G401 (cell line): ENCODE results near the gene SH2D3C. TPM values are rescaled to one million over a fixed set of nuclear protein-coding genes. Genes with fewer than 3 reads are reported as not detected.
"Not testable (repeated sequence)": the region's sequence is repeated elsewhere in the genome, so short reads cannot be mapped to it uniquely, and the experiment has no call there.

Experiments used
- DNase-seq: peaks from one replicate; pipeline ENCODE4 v3.0.0-alpha.2; 2015; ENCODE audit warnings: low spot score
- in situ Hi-C: cut with HindIII; loops from 2 replicates; pipeline ENCODE4 v1.10.0; 2016; ENCODE audit warnings: low sequenced_read_pairs, mixed read lengths
- total RNA-seq: library from RNA; depleted of rRNA; stranded (reverse); fragments of >200 nt; shearing (Covaris generic); gene quantifications from 2 replicates; pipeline ENCODE4 v1.2.3, GENCODE V29; 2014

SH2D3C gene
- total RNA-seq, 1 experiment from 2014 or later, result 6.5 TPM

DNA sequence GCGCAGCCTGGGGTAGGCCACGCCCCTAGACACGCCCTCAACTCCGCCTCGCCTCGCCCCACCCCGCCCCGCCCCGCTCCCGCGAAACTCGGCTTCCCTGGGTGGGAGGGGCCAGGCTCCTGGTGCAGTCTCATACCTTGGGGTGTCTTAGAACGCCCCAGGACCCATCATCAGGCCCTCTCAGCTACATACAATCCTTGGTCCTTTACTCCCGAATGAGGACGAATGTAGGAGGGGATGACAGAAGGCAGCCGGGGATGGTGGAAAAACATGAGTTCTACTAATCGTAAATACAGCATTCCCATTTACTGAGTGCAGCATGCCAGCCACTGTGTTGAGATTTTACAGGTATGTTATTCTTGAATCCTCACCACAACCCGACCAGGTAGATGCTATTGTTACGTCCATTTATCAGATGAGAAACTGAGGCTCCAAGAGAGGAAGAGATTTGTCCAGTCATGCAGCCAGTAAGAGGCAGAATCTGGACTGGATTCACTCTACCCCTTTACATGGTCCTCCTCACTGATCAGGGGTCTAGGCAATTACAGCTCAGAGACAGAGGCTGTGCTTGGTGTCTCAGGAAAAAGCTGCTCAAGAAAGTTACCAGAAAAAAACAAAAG lies 6.8 kb downstream of the SH2D3C start:
- in situ Hi-C loops, result loop anchor here (25.0 kb wide), 1 partner anchor 166 kb away; the partner anchor contains the start of genes DPM2 and PIP5KL1
- DNase-seq, result no peak

GRCh38 chr9:127770905-127771569 lies 7.4 kb downstream of the SH2D3C start:
- DNase-seq, result peak; percentile 93
- in situ Hi-C loops, result loop anchor here (25.0 kb wide), 1 partner anchor 166 kb away; the partner anchor contains the start of genes DPM2 and PIP5KL1

DNA sequence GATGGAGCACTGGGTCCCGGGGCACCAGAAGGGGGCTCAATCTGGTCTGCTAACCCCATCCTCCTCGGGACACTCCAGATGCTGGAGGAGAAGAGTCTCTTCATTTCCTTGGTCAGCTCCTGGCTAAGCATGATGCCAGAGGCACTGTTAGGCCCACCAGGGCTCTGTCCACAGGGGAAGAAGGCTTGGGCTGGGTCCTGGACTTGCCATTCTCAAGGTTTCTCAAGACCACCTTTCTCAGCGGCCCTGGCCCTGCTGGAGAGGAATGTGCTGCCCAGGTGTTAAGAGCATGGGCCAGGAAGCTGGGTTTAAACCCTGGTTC lies 7.9 kb downstream of the SH2D3C start:
- in situ Hi-C loops, result loop anchor here (25.0 kb wide), 1 partner anchor 167 kb away; the partner anchor contains the start of genes DPM2 and PIP5KL1
- no peak for DNase-seq

DNA sequence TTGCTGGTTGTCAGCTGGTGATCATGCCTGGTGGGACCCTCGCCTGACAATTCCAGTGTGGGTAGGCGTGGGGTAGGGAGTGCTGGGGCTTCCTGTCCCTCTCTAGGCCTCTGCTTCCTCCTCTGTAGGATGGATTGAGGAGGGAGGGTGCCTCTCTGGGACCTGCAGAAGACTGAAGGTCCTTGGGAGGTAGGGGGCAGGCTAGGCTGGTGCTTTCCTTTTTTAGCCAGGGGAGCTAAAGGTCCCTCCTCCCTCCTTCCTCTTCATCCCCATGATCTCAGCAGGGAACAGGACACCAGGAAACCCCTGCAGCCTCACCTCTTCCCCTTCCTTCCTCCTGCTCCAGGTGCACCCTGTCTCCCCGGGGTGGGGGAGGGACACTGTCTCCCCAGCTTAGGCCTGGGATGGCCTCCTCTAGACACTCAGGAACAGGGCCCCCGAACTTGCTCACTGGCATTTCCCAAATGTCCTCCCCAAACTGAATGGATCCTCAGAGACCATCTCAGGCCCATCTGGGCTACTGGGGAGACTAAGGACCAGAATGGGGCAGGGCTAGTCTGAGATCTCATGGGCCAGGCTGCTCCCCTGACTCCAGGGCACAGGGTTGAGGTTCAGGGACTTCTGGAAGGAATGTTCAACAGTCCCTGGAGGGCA lies 8.4 kb downstream of the SH2D3C start:
- no peak for DNase-seq
- in situ Hi-C loops, result loop anchor here (25.0 kb wide), 1 partner anchor 167 kb away; the partner anchor contains the start of genes DPM2 and PIP5KL1

GRCh38 chr9:127769101-127769500 lies 9.4 kb downstream of the SH2D3C start:
- in situ Hi-C loops, result loop anchor here (25.0 kb wide), 1 partner anchor 168 kb away; the partner anchor contains the start of genes DPM2 and PIP5KL1
- no peak for DNase-seq

- in situ Hi-C loops, result loop anchor here (25.0 kb wide), 1 partner anchor 169 kb away; the partner anchor contains the start of genes DPM2 and PIP5KL1
Observed at GRCh38 chr9:127768698-127769097, 9.8 kb downstream of the SH2D3C start.

DNA sequence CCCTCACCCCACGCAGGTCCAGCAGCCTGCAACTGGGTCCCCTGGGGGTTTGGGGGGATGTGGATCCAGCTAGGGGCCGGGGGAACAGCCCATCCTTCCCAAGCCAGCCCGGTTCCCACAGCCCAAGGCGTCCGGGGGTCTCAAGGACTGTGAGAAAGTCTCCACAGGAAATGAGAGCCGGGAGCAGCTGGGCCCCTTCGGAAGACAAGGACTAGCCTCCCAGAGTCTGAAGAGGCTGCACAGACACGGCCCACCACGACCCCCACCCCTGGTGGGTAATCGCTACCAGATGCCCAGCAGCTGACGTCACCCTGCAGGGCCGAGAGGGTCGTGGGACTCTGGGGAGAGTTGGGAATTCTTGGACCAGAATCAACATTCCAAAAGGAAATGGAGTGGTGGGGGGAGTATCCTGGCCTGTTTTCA lies 10.5 kb downstream of the SH2D3C start:
- in situ Hi-C loops, result loop anchor here (25.0 kb wide), 1 partner anchor 169 kb away; the partner anchor contains the start of genes DPM2 and PIP5KL1
- no peak for DNase-seq

More at GRCh38 chr9:127768698-127769097, 9.8 kb downstream of the SH2D3C start:
- no peak for DNase-seq

GRCh38 chr9:127767410-127767809 lies 11.1 kb downstream of the SH2D3C start:
- DNase-seq, result no peak
- in situ Hi-C loops, result loop anchor here (25.0 kb wide), 1 partner anchor 170 kb away; the partner anchor contains the start of genes DPM2 and PIP5KL1

- in situ Hi-C loops, result loop anchor here (25.0 kb wide), 1 partner anchor 172 kb away; the partner anchor contains the start of genes DPM2 and PIP5KL1
- no peak for DNase-seq
Observed at GRCh38 chr9:127765418-127765817, 13.0 kb downstream of the SH2D3C start.

DNA sequence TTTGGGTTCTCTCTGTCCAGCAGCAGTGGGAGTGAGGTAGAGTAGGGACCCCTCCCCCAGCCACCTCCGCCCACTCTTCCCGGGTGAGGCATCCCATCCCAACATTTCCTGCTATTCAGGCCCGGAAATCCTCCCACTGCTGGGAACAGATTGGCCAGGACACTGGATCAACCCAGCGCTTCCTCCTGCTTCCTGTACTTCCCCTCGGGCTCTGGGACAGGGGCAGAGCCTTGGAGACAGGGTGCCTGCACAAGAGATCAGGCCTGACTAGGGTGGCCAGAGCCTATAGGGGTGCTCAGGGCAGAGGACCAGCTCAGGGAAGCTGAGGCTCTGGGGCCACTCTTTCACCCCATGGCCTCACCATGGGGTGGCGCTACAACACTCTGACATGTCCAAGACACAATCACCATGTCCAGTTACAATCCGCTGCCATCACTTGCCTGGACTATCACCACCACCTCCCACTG lies 14.5 kb downstream of the SH2D3C start:
- in situ Hi-C loops, result loop anchor here (25.0 kb wide), 1 partner anchor 173 kb away; the partner anchor contains the start of genes DPM2 and PIP5KL1
- DNase-seq, result peak; percentile 32

- in situ Hi-C loops, result loop anchor here (25.0 kb wide), 1 partner anchor 175 kb away; the partner anchor contains the start of genes DPM2 and PIP5KL1
- no peak for DNase-seq
Observed at GRCh38 chr9:127762111-127762676, 16.3 kb downstream of the SH2D3C start.

DNA sequence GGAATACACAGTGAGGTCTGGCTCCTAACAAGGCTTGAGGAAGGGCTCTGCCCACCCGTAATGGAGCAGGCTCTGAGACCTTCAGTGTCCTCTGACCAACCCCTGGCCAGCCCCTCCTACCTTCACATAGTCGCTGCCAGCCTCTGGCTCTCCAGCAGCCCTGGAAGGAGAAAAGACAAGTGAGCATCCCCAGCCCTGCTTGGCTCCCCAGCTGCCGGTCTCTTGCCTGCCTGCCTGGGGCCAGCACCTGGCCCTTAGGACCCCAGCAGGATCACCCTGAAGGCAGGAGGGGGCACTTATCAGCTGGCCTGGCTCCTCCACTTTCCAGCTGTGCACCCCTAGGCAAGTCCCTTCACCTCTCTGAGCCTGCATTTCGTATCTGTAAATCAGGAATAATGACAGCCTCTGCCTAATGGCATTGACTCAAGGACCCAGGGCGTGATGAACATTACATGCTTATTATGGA lies 16.9 kb downstream of the SH2D3C start:
- DNase-seq, result no peak
- in situ Hi-C loops, result loop anchor here (25.0 kb wide), 1 partner anchor 176 kb away; the partner anchor contains the start of genes DPM2 and PIP5KL1

DNA sequence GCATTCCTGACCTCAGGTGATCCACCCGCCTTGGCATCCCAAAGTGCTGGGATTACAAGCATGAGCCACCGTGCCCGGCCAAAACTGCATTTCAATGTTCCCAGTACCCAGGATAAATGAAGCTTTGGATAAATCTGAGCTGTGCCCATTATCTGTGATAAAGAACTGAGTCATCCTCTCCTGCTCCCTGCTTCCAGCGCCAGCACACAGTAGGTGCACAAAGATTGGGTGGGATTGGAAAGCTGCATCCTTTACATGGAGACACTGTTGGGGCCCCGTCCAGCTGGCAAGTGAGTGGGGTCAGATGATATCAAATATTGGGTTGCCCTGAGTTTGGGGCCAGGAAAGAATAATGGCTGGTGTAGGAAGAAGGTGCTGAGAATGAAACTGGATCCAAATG lies 17.4 kb downstream of the SH2D3C start:
- DNase-seq, result no peak
- in situ Hi-C loops, result loop anchor here (25.0 kb wide), 1 partner anchor 176 kb away; the partner anchor contains the start of genes DPM2 and PIP5KL1

DNA sequence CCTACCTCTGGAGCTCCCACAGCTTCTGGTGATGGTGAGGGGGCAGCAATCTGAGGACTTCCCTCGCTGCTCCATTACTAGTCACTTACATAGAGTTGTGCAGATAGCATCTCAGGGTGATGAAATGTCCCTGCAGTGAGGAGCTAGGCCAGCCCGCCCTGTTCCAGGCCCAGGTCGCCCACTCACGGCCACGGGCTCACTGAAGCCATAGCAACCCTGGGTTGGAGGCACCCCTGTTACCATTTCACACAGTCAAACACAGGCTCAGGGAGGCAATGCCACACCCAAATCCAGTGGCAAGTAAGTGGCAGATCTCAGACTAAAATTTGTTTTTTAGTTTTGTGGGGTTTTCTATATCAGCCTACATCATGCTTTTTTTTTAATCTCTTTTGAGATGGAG lies 19.6 kb downstream of the SH2D3C start:
- in situ Hi-C loops, result loop anchor here (25.0 kb wide), 1 partner anchor 178 kb away; the partner anchor contains the start of genes DPM2 and PIP5KL1
- no peak for DNase-seq

- not testable (repeated sequence) for DNase-seq
- in situ Hi-C loops, result loop anchor here (25.0 kb wide), 1 partner anchor 181 kb away; the partner anchor contains the start of genes DPM2 and PIP5KL1
Observed at GRCh38 chr9:127756776-127757175, 21.7 kb downstream of the SH2D3C start.

GRCh38 chr9:127756233-127756632 lies 22.2 kb downstream of the SH2D3C start:
- DNase-seq, result no peak

GRCh38 chr9:127755061-127756060 lies 23.1 kb downstream of the SH2D3C start:
- DNase-seq, result peak; percentile 71
- in situ Hi-C loops, result loop anchor here (25.0 kb wide), 1 partner anchor 182 kb away; the partner anchor contains the start of genes DPM2 and PIP5KL1

More at GRCh38 chr9:127756233-127756632, 22.2 kb downstream of the SH2D3C start:
- in situ Hi-C loops, result loop anchor here (25.0 kb wide), 1 partner anchor 181 kb away; the partner anchor contains the start of genes DPM2 and PIP5KL1
